UCSD-AML1 (cell line): ENCODE data around the gene PANX2.
"Not testable (repeated sequence)": the region's sequence is repeated elsewhere in the genome, so short reads cannot be mapped to it uniquely, and the experiment has no call there.

Source experiments
- DNase-seq: peaks from one replicate; lab custom pipeline; 2025; ENCODE audit not compliant: unreplicated experiment; lab: John Stamatoyannopoulos, UW

The PANX2 gene

GRCh38 chr22:50170453-50171318, at the start of gene PANX2:
Gene PANX2, plus strand, starts transcription at chr22:50170731. Its CDS starts 0 bp downstream, at chr22:50170731.
- DNase-seq = no peak

- no peak for DNase-seq
These were observed 49.3 kb upstream of the PANX2 start for GRCh38 chr22:50121202-50121740.

- no peak for DNase-seq
These were observed 47.4 kb upstream of the PANX2 start for GRCh38 chr22:50123119-50123518.

GRCh38 chr22:50125029-50125428, 45.5 kb upstream of the PANX2 start:
- no peak for DNase-seq

GRCh38 chr22:50129121-50129736, 41.3 kb upstream of the PANX2 start:
- DNase-seq = no peak

- no peak for DNase-seq
These were observed 38.6 kb upstream of the PANX2 start for GRCh38 chr22:50131894-50132293.

GRCh38 chr22:50134481-50134880, 36.0 kb upstream of the PANX2 start:
- DNase-seq = no peak

- no peak for DNase-seq
These were observed 33.9 kb upstream of the PANX2 start for GRCh38 chr22:50136581-50137015.

- not testable (repeated sequence) for DNase-seq
These were observed 33.3 kb upstream of the PANX2 start for GRCh38 chr22:50137277-50137676.

- no peak for DNase-seq
These were observed 32.5 kb upstream of the PANX2 start for GRCh38 chr22:50138041-50138440.

- no peak for DNase-seq
These were observed 31.5 kb upstream of the PANX2 start for GRCh38 chr22:50138988-50139387.

GRCh38 chr22:50139843-50140415, 30.6 kb upstream of the PANX2 start:
- no peak for DNase-seq

GRCh38 chr22:50140615-50141014, 29.9 kb upstream of the PANX2 start:
- DNase-seq = no peak

- DNase-seq = no peak
These were observed 29.1 kb upstream of the PANX2 start for GRCh38 chr22:50141462-50141861.

- no peak for DNase-seq
These were observed 28.6 kb upstream of the PANX2 start for GRCh38 chr22:50141891-50142363.

- DNase-seq = no peak
These were observed 27.4 kb upstream of the PANX2 start for GRCh38 chr22:50143096-50143495.

- no peak for DNase-seq
These were observed 26.4 kb upstream of the PANX2 start for GRCh38 chr22:50144005-50144614.

- no peak for DNase-seq
These were observed 24.7 kb upstream of the PANX2 start for GRCh38 chr22:50145721-50146438.

GRCh38 chr22:50146439-50147238, 23.9 kb upstream of the PANX2 start:
- no peak for DNase-seq
